SHP77 treated with DMSO at 0.1 percent for 48 hours (cell line): ENCODE measurements around the gene BTN1A1.
"Not testable (repeated sequence)": the region's sequence is repeated elsewhere in the genome, so short reads cannot be mapped to it uniquely, and the experiment has no call there.

ENCODE experiments used
- DNase-seq: peaks from one replicate; lab custom pipeline; 2025; lab: John Stamatoyannopoulos, UW

The BTN1A1 gene

DNA sequence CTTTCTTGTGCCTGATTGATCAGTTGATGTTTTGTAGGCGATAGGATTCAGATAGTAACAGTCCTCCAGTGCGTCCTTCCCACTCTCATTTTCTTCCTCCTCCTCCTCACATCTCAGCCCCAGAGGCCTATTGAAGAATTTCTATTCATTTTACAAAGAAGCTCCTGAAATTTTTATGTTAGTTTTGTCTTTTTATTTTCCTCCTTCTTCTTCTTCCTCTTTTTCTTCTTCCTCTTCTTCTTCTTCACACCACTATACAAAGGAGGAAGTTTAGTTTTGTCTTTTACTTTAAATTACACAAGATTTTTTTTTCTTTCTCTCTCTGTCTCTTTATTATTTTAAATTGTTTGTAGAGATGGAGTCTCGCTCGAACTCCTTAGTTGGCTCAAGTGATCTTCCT lies 23.2 kb upstream of the BTN1A1 start:
- no peak for DNase-seq

DNA sequence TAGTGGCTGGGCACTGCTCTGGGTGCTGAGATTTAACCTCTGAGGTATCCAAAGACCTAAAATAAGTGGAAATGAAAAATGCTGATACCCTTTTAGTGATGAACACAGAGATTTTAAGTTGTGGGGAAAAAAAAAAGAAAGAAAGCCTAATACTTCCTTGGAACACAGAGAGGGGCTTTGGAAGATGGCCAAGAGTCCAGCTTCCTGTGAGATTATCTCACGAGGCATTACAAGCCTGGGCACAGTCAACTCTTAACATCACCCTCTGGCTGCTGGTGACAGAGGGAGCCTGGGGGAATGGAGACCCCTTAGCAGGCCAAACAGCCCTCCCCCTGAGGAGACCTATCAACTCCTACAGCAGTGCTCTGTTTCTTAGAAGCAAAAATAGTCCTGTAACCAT lies 22.7 kb upstream of the BTN1A1 start:
- DNase-seq = no peak

DNA sequence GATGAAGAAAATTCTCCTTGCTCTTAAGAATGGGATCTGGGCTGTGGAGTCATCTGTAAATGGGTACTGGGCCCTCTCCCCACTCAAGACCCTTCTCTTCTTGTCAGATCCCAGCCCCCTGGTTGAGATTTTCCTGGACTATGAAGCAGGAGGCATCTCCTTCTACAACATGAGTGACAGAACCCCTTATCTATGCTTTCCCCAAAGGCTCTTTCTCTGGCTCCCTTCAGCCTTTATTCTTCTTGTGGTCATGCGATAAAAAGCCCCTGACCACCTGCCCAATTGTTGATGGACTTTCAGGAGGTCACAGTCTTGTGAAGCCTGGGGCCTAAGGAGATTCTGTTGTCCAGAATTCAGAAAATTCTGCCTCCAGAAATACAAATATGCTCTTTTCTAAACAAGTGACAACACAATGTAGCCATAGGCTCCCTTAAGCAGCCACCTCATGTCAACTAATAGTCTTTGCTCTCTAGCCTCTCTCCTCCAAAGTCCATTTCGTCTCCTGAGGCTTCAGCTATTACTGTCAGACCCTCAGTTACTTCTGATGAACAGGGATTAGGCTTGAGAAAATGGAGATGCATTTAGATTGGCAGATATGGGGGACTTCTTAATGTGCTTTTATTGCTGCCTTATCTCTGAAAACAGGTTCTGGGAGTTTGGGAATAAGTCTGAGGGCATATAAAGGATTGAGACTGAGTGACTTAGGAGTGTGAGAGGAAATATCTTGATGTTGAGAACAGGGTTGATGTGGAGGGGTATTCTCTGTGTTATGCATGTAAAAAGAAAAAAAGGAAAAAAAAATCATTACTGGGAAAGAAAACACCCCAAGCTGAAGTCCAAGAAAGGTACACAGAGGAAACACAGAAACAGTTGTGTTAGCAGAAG lies 21.8 kb upstream of the BTN1A1 start:
- DNase-seq = no peak

DNA sequence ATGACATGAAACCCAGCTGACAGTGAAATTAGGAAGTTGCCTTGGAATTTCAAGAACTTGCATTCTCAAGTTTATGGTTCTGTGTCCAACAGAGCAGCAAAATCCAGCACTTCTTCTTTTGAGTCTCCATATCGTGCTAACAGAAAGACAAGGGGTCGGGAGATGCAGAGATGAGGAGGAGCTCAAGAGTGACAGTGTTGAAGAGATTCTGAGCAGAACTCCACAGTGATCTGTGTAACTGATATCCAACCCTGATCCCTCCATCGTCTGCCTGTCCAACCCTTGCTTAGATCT lies 21.2 kb upstream of the BTN1A1 start:
- DNase-seq = no peak

DNA sequence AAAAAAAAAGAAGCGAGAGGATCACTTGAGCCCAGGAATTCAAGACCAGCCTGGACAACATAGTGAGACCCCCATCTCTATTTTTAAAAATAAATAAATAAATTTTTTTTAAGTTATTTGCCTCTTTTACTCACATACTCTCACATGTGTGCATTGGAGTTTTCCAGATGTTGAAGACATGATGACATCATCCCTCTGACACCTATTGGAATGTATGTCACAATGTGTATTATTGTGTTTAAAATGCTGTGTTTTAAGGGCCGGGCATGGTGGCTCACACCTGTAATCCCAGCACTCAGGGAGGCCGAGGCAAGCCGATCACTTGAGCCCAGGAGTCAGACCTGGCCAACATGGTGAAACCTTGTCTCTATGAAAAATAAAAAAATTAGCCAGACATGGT lies 17.8 kb upstream of the BTN1A1 start:
- DNase-seq = no peak

DNA sequence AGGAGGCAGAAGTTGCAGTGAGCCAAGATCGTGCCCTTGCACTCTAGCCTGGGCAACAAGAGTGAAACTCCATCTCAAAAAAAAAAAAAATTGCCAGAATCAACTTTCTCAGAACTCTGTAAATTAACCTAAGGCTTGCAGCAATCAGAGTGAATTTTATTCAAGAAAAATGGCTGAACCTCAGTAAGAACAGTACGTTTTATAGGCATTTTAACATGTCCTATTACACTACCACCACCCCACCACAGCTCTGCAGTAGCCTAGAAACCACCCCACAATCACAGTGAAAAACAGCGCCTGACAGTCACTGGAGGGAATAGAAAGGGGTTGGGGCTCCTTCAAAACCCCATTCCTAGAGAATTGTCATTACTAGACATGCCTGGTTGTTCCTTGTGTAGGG lies 16.4 kb upstream of the BTN1A1 start:
- no peak for DNase-seq

DNA sequence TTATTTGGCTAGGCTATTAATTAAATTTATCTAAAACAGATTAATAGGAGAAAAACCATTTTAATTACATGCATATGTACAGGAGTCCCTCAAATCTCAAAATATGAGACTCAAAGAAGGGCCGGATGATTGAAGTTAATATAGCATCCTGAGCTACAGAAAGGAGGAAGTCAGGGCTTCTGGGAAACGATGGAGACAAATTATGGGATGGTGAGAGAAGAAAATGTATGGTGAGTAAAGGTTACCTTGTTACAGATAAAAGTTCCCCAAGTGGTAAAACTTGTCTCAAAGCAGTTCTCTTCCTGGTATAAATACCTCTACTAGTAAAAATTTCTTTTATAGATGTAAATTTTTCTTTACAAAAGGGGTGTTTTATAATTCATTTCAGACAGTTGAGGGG lies 15.9 kb upstream of the BTN1A1 start:
- DNase-seq = no peak

DNA sequence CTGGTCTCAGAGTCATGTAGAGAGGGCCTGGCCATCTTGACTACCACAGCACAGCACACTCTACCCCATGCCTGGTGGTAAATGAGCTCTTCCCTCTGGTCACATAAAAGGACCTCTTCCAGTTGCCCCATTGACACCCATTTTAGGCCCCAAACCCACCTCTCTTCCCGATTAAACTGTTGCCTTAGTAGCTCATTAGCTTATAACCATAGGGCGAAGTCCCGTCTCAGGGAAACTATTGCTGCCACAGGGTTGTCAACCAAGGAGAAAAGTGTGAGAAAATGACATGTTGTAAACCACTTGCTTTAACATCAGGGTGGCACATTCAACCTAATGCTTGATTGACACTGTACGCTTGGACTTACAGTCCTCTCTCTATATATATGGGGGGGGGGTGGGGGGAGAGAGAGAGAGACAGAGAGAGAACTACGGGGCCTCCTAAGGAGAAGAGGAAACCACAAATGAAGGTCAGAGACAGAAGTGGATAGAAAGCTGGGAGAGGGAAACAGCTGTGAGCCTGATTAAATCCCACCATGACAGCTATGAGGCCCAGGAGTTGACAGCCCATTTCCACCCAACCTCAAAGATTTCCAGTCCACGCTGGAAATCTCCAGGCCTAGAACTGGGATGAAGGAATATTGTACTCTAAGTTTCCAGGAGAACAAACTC lies 14.9 kb upstream of the BTN1A1 start:
- no peak for DNase-seq

DNA sequence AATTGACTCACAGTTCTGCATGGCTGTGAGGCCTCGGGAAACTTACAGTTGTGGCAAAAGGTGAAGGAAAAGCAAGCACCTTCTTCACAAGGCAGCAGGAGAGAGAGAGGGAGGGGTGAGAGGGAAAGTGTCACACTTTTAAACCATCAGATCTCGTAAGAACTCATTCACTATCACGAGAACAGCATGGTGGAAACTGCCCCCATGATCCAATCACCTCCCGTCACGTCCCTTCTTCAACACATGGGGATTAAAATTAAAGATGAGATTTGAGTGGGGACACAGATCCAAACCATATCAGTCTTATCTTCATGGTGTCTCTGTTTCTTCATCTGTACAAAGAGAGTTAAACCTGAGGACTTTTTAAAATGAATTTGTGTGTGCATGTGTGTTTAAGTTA lies 13.7 kb upstream of the BTN1A1 start:
- no peak for DNase-seq

DNA sequence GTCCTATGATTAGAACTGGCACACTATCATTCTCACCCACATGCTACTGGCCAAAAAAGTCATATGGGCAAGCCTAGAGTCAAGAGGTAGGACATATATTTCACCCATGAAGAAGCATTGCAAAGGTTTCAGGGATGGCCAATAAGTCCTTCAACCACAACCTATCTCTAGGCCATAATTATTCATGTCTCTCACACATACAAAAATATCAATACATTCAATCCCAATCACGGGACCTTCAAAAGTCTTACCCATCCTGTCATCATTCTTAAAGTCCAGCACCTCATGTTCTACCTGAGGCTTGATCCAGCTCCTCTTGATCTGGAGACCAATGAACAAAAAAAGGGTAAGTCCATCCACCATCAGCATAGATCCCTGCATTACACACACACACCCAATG lies 12.6 kb upstream of the BTN1A1 start:
- no peak for DNase-seq

DNA sequence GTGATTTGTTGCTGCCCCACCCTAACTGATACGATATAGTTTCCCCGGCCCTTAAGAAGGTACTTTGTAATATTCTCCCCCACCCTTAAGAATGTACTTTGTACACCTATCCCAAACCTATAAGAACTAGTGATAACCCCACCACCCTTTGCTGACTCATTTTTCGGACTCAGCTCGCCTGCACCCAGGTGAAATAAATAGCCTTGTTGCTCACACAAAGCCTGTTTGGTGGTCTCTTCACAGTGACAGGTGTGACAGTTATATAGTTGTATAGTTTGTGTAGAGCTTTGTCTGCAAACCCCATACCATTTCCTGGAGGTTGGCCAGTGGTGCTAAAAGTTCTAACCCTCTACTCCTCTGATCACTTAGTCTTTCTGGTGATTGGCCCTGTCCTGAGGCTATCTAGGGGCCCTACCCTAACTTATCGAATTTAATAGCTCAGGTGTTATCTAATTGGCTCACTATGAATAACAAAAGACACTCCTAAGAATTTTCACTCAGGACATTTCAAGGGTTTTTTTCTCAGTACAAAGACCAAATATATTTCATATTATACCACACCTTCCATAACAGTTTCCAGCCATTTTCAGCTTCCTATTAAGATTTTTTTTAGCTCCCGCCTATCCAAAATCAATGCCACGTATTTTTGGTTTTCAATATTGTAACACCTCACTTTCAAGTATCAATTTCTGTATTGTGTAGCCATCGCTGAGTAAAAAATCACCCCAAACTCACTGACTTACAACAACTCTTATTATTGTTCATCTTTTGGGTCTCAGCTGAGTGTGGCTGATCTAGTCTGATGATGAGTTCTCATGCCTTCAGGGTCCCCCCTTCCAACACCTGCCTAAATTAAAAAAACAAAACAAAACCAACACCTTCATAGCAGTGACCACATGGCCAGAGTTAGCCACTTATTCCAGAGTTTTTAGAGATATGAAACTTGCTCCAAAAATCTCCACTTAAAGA lies 9.8 kb upstream of the BTN1A1 start:
- no peak for DNase-seq

DNA sequence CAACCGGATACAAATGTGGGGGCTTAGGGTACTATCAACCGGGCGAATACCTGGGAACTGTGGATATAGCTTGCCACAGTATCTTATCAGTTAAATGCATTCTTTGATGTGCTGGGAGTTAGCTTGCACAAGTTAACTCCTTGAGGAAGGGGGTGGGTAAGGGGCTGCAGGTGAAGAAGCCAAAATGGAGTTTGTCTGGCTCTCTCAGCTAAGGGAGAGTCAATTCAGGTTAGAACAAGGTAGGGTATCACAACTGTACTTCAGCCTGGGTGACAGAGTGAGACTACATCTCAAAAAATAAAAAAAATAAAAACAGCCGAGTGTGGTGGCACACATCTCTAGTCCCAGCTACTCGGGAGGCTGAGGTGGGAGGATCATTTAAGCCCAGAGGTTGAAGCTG lies 8.5 kb upstream of the BTN1A1 start:
- DNase-seq = no peak

DNA sequence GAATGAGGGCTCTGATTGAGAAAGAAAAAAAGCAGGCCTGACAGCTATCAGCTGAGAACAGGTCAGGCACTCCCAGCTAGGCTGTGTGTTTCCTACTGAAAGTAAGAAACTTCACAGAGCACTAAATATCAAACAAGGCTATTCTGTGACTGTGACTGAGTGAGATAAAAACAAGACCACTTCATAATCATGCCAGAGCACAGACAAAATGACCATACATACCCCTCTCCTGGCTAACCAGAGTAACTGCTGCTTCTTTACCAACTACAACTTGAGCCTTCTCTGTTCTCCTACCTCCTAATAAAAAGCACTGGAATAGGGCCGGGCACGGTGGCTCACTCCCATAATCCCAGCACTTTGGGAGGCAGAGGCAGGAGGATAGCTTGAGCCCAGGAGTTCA lies 6.8 kb upstream of the BTN1A1 start:
- no peak for DNase-seq

DNA sequence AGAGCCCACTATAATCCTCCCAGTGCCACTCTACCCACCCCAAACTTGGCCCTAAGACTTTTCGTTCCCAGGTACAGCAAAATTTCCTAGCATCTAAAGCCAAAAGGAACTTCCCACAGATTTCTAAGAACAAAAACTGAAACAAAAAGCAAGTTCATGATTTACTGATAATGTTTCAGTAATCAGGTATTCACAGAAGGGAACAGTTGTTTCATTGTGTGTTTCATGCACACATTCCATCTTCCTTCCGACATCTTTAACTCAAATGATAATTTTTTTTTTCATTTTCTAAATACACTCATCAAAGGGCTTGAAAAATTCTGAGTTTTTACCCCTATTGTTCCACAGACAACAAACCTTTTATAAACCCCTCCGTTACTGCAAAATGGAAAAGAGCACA lies 6.0 kb upstream of the BTN1A1 start:
- no peak for DNase-seq

DNA sequence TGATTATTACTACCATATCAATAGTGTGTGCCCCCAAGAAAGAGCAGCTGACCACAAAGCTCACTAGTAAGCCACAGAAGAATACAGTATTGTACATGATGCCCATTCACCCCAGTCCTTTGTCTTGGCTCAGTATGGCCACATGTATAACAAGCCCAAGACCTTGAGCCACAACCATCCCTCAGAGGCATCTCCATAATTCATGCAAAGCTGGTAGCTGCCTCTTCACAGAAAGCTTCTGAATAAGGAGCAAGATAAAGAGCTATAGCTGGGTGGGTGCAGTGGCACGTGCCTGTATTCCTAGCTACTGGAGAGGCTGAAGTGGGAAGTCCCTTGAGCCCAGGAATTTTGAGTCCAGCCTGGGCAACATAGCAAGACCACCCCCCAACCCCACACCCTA lies 4.8 kb upstream of the BTN1A1 start:
- no peak for DNase-seq

DNA sequence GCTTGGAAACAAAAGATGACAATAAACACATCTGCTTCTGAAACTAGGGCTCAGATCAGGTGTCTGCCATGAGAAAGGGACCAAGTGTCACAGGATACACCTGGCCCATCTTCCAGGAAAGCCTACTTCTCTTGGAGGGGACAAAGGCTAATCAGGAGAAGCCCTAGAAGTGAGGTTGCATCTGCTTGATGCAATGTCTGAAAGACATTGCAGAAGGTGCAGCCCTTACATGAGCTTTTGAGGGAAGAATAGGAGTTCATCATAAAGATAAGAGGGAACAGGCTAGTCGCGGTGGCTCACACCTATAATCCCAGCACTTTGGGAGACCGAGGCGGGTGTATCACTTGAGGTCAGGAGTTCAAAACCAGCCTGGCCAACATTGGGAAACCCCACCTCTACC lies 2.5 kb upstream of the BTN1A1 start:
- DNase-seq = no peak

DNA sequence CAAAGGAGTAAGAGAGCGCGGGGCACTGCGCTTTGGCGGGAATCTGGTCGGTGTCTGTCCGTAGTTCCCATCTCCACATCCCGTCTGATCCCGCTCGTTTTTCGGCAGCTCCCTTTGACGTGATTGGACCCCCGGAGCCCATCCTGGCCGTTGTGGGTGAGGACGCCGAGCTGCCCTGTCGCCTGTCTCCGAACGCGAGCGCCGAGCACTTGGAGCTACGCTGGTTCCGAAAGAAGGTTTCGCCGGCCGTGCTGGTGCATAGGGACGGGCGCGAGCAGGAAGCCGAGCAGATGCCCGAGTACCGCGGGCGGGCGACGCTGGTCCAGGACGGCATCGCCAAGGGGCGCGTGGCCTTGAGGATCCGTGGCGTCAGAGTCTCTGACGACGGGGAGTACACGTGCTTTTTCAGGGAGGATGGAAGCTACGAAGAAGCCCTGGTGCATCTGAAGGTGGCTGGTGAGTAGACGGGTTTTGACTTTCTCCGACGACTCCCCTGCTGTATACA lies 1.4 kb downstream of the BTN1A1 start:
- no peak for DNase-seq

DNA sequence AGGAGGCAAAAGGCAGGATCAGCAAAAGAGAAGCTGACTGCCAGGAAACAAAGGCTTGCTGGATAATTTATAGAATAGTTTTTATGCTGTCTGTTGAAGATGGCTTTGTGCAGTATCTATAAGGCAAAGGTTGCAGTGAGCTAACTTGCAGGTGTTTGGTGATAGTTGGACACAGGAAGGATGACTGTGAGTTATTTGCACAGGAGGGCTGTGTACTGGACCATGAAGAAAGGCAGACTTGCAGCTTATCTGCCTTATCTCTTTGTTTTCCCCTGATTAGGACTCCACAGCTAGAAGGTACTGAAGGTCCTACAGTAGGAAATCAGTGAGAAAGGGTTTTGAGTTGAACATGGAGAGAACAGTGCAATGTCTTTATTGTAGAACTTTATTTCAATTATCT lies 2.1 kb downstream of the BTN1A1 start:
- no peak for DNase-seq

DNA sequence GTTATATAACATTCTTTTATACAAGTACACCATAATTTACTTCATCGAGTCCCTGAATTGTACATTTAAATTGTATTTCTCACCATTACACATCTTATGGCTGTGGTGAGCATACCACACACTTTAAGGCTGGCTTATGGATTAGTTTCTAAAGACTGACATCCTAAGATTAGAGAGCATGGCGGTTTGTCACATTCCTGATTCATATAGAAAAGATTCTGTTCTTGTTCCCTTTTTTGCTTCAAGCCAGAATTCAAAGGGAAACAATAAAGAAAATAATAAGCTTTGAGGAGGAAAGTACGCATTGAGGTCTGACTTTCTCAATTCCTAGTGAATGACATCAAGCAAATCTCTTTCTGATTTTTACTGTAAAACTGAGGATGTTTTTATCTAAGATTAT lies 2.5 kb downstream of the BTN1A1 start:
- DNase-seq = no peak

DNA sequence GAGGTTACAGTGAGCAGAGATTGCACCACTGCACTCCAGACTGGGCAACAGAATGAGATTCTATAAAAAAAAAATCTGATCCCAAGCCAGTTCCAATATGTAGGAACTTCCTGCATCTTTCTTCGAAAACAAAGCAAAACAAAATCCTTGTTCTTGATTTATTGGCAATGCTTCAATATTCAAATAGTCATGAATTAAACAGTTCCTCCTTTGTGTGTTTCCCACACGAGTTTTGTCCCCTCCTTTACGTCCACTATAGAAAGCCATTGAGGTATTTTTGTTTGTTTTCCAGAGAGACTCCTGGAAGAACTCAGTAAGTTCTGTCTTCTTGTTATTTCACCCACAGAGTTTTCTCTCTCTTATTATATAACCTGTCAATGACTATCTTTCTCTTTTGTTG lies 7.6 kb downstream of the BTN1A1 start:
- no peak for DNase-seq

DNA sequence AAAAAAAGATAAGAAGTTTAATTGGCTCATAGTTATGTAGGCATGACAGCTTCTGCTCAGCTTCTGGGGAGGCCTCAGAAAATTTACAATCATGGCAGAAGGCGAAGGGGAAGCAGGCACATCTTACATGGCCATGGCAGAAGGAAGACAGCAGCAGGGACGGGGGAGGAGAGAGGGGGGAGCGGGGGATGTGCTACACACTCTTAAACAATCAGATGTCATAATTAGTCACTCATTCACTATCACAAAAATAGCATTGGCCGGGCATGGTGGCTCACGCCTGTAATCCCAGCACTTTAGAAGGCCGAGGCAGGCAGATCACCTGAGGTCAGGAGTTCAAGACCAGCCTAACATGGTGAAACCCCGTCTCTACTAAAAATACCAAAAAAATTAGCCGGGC lies 10.9 kb downstream of the BTN1A1 start:
- not testable (repeated sequence) for DNase-seq

DNA sequence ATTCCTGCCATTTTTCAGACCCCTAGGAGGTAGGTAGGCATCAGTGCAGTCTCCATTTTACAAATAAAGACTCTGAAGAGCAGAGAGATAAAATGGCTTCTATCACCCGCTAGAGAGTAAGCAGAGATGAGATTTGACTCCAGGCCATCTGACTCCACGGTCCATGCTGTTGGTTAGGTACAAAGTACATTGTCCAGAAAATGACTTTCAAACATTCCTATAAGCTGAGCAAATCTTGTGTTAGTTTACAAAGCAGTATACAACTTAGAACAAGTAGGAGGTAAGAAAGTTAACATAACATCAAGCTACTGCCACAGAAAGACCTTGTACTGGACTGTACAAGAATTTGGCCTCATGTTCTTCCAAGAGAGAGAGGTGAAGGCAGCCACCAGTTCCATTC lies 14.9 kb downstream of the BTN1A1 start:
- no peak for DNase-seq
